Measurements from ENCODE around the gene ZC3H7A.

DNA sequence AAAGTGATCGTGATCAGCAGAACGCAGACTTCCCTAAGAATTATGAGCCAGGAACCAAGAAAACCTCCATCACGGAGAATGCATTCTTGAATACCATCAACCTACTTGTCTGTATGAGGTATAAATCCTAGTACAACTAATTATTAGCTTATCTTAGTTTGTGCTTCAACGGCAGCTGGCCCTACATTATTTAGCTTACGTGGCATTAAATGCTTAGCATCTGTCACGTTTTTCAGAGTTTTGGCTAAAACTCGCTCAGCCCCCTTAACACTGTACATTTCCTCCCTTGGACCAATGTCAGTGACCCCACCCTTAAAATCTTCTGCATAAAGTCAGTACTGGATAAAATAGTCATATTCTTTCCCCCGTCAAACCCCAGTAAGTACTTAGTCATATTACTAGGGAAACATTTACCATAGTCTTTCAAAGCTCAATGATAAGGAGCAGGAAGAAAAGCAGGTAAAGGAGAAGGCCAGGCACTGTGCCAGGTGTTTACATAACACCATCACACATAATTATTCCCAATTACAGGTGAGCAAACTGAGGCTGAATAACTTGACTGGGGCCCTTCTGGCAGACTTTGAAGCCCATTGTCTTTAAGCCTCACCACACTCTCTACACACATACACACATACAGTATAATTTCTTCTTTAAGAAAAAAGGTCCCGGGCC lies 37.8 kb downstream of the ZC3H7A start:
- TF ChIP-seq RARB (CRISPR knock-in tag; IDR thresholded peaks at IDR 0.05): no peak
- TF ChIP-seq, protein P1, sequence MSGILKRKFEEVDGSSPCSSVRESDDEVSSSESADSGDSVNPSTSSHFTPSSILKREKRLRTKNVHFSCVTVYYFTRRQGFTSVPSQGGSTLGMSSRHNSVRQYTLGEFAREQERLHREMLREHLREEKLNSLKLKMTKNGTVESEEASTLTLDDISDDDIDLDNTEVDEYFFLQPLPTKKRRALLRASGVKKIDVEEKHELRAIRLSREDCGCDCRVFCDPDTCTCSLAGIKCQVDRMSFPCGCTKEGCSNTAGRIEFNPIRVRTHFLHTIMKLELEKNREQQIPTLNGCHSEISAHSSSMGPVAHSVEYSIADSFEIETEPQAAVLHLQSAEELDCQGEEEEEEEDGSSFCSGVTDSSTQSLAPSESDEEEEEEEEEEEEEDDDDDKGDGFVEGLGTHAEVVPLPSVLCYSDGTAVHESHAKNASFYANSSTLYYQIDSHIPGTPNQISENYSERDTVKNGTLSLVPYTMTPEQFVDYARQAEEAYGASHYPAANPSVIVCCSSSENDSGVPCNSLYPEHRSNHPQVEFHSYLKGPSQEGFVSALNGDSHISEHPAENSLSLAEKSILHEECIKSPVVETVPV (CRISPR knock-in tag; IDR thresholded peaks at IDR 0.05): no peak
- no peak for TF ChIP-seq ESRRG (CRISPR knock-in tag; IDR thresholded peaks at IDR 0.05)
- no peak for TF ChIP-seq ARNTL (CRISPR knock-in tag; IDR thresholded peaks at IDR 0.05; ENCODE audit: borderline replicate concordance, low read depth)
- TF ChIP-seq ZFP30 (CRISPR knock-in tag; IDR thresholded peaks at IDR 0.05): no peak
- TF ChIP-seq ZNF8 (CRISPR knock-in tag; IDR thresholded peaks at IDR 0.05): no peak
- no peak for TF ChIP-seq ZFP3 (CRISPR knock-in tag; IDR thresholded peaks at IDR 0.05)
- TF ChIP-seq, protein P2, sequence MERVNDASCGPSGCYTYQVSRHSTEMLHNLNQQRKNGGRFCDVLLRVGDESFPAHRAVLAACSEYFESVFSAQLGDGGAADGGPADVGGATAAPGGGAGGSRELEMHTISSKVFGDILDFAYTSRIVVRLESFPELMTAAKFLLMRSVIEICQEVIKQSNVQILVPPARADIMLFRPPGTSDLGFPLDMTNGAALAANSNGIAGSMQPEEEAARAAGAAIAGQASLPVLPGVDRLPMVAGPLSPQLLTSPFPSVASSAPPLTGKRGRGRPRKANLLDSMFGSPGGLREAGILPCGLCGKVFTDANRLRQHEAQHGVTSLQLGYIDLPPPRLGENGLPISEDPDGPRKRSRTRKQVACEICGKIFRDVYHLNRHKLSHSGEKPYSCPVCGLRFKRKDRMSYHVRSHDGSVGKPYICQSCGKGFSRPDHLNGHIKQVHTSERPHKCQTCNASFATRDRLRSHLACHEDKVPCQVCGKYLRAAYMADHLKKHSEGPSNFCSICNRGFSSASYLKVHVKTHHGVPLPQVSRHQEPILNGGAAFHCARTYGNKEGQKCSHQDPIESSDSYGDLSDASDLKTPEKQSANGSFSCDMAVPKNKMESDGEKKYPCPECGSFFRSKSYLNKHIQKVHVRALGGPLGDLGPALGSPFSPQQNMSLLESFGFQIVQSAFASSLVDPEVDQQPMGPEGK (CRISPR knock-in tag; IDR thresholded peaks at IDR 0.05; ENCODE audit: borderline replicate concordance): no peak
- no peak for TF ChIP-seq GLIS3 (CRISPR knock-in tag; IDR thresholded peaks at IDR 0.05)
- no peak for TF ChIP-seq ZNF70 (CRISPR knock-in tag; IDR thresholded peaks at IDR 0.05)
- TF ChIP-seq PPARA (CRISPR knock-in tag; IDR thresholded peaks at IDR 0.05; ENCODE audit: borderline replicate concordance): no peak
- TF ChIP-seq TCF4 (CRISPR knock-in tag; IDR thresholded peaks at IDR 0.05; ENCODE audit: borderline replicate concordance): no peak
- TF ChIP-seq CSDC2 (CRISPR knock-in tag; IDR thresholded peaks at IDR 0.05): no peak

Measured in SK-N-SH treated with all-trans-retinoic acid at 6 μM for 48 hours (cell line).